Fibroblast of the aortic adventitia (primary cell): ENCODE results near the gene PNPLA6. TPM values are rescaled to one million over a fixed set of nuclear protein-coding genes. Genes with fewer than 3 reads are reported as not detected.

Source experiments
- DNase-seq: peaks from one replicate; pipeline ENCODE4 v3.0.0-alpha.2; 2010; ENCODE audit warnings: low read depth
- H3K4me3 ChIP-seq: 2 replicates; pipeline ENCODE4 v1.5.1; 2011; ENCODE audit warnings: low read depth, mild to moderate bottlenecking, control low read depth, low read length, moderate library complexity
- CTCF ChIP-seq: IDR thresholded peaks from 2 replicates; pipeline ENCODE4 v1.5.1; 2011; ENCODE audit warnings: mild to moderate bottlenecking, low read length, control low read depth, inconsistent platforms; ENCODE audit not compliant: insufficient read depth
- total RNA-seq: library from RNA; depleted of rRNA; stranded (reverse); fragments of >200 nt; gene quantifications from 2 replicates; pipeline ENCODE4 v1.2.3, GENCODE V29; 2012; ENCODE audit warnings: low replicate concordance

Gene PNPLA6
- total RNA-seq, 1 donor = 67.8 TPM

GRCh38 chr19:7505682-7506384 lies 29.7 kb upstream of the PNPLA6 start:
- no peak for DNase-seq
- no peak overlapping the region for H3K4me3 ChIP-seq
- no peak for TF ChIP-seq CTCF

GRCh38 chr19:7506385-7507328 lies 28.9 kb upstream of the PNPLA6 start:
- TF ChIP-seq CTCF = no peak
- peak; percentile 85 for DNase-seq
- no peak overlapping the region for H3K4me3 ChIP-seq

- TF ChIP-seq CTCF = no peak
- H3K4me3 ChIP-seq = no peak overlapping the region
- DNase-seq = peak; percentile 80
These were observed 27.6 kb upstream of the PNPLA6 start for GRCh38 chr19:7507884-7508283.

- no peak for DNase-seq
- H3K4me3 ChIP-seq = no peak overlapping the region
- TF ChIP-seq CTCF = no peak
These were observed 25.9 kb upstream of the PNPLA6 start for GRCh38 chr19:7509625-7510024.

- no peak for TF ChIP-seq CTCF
- no peak for DNase-seq
- H3K4me3 ChIP-seq = no peak overlapping the region
These were observed 23.1 kb upstream of the PNPLA6 start for GRCh38 chr19:7512400-7512851.

GRCh38 chr19:7513809-7514642 lies 21.5 kb upstream of the PNPLA6 start:
- TF ChIP-seq CTCF = no peak
- no peak overlapping the region for H3K4me3 ChIP-seq
- no peak for DNase-seq
